HepG2 (cell line): Measurements from ENCODE around the gene UBQLN1. TPM values are rescaled to one million over a fixed set of nuclear protein-coding genes. Genes with fewer than 3 reads are reported as not detected.
A peak's percentile ranks its signal among the peaks of the same experiment; 100 is the strongest.

ENCODE experiments used
- ATF4 ChIP-seq, 2 experiments: fragments of 450-650 bp in 1 of 2; sonication (generic) in 1 of 2; formaldehyde crosslinking; IDR thresholded peaks; 2 replicates each; pipeline versions ENCODE4 v1.5.0 to v1.8.0; 2020 to 2022; ENCODE audit warnings: mild to moderate bottlenecking in 1 of 2, missing genetic modification reagents in 1 of 2
- ATM ChIP-seq: fragments of 450-650 bp; IDR thresholded peaks from 2 replicates; pipeline ENCODE4 v1.7.1; 2017; ENCODE audit warnings: mild to moderate bottlenecking, borderline replicate concordance
- FOXJ3 ChIP-seq: sonication (generic); formaldehyde crosslinking; IDR thresholded peaks from 2 replicates; pipeline ENCODE4 v1.4.0; 2020; ENCODE audit warnings: missing genetic modification reagents, mild to moderate bottlenecking, borderline replicate concordance
- FOXO1 ChIP-seq: sonication (generic); formaldehyde crosslinking; IDR thresholded peaks from 2 replicates; pipeline ENCODE4 v1.4.0; 2020; ENCODE audit warnings: missing genetic modification reagents
- MED1 ChIP-seq: sonication (generic); formaldehyde crosslinking; IDR thresholded peaks from 2 replicates; pipeline ENCODE4 v1.4.0; 2020; ENCODE audit warnings: missing genetic modification reagents
- PTBP1 ChIP-seq: fragments of 200-400 bp; formaldehyde crosslinking; IDR thresholded peaks from 2 replicates; pipeline ENCODE4 v1.6.1; 2018; ENCODE audit warnings: low read length, low read depth; ENCODE audit not compliant: poor library complexity, severe bottlenecking
- REST ChIP-seq, 2 experiments: IDR thresholded peaks; 2 replicates each; pipeline ENCODE4 v1.6.1; 2011 to 2012; ENCODE audit warnings: low read length in 2 of 2, borderline replicate concordance in 1 of 2, low read depth in 1 of 2, mild to moderate bottlenecking in 1 of 2, moderate library complexity in 1 of 2
- ZNF12 ChIP-seq: sonication (generic); formaldehyde crosslinking; IDR thresholded peaks from 2 replicates; pipeline ENCODE4 v1.5.0; 2020; ENCODE audit warnings: missing genetic modification reagents
- ZNF652 ChIP-seq: IDR thresholded peaks from 2 replicates; pipeline ENCODE4 v1.6.1; 2016; ENCODE audit warnings: low read depth, borderline replicate concordance
- polyA plus RNA-seq, 8 experiments: library from polyadenylated mRNA; depleted of rRNA in 3 of 8; stranded (reverse) in 7 of 8; unstranded in 1 of 8; fragments of >200 nt; fragmentation: Illumina TruSeq in 4 of 8; extraction: Trizol in 4 of 8; gene quantifications; 2 replicates each; pipeline versions ENCODE4 v1.2.1 to v1.2.3, GENCODE V29; 2011 to 2016; ENCODE audit warnings: low read depth in 4 of 8, missing spikeins in 1 of 8, mixed read lengths in 1 of 8; ENCODE audit not compliant: insufficient read depth in 1 of 8
- total RNA-seq, 5 experiments: library from RNA; depleted of rRNA; stranded (reverse); fragments of >200 nt; fragmentation: Illumina TruSeq; extraction: Trizol; gene quantifications; 2 replicates each; pipeline ENCODE4 v1.2.3, GENCODE V29; 2016; ENCODE audit warnings: low read depth in 1 of 5
- TF ChIP-seq, protein P1 (sequence below): sonication (generic); formaldehyde crosslinking; IDR thresholded peaks from 2 replicates; pipeline ENCODE4 v1.5.0; 2020; ENCODE audit warnings: mild to moderate bottlenecking, missing genetic modification reagents
- TF ChIP-seq, protein P2 (sequence below): IDR thresholded peaks from 2 replicates; pipeline ENCODE4 v1.6.1; 2018; ENCODE audit warnings: missing genetic modification reagents, mild to moderate bottlenecking, missing compliant biosample characterization
- TF ChIP-seq, protein P3 (sequence below): sonication (generic); formaldehyde crosslinking; IDR thresholded peaks from 2 replicates; pipeline ENCODE4 v1.5.1; 2020; ENCODE audit warnings: mild to moderate bottlenecking, missing genetic modification reagents
- TF ChIP-seq, protein P4 (sequence below): IDR thresholded peaks from 2 replicates; pipeline ENCODE4 v1.6.1; 2016; ENCODE audit warnings: mild to moderate bottlenecking, missing biosample characterization, missing genetic modification reagents
- TF ChIP-seq, protein P5 (sequence below): sonication (generic); formaldehyde crosslinking; IDR thresholded peaks from 2 replicates; pipeline ENCODE4 v1.8.1; 2022; ENCODE audit warnings: mild to moderate bottlenecking, missing genetic modification reagents

Gene UBQLN1
- total and polyA plus RNA-seq, 2 of the 13 experiments (the other 11 are each of a cell fraction or from before 2014, with no cell fraction given) = 78.1 to 83.8 TPM

GRCh38 chr9:83707768-83708514, at the start of gene UBQLN1 (continued):
- TF ChIP-seq, protein P1, sequence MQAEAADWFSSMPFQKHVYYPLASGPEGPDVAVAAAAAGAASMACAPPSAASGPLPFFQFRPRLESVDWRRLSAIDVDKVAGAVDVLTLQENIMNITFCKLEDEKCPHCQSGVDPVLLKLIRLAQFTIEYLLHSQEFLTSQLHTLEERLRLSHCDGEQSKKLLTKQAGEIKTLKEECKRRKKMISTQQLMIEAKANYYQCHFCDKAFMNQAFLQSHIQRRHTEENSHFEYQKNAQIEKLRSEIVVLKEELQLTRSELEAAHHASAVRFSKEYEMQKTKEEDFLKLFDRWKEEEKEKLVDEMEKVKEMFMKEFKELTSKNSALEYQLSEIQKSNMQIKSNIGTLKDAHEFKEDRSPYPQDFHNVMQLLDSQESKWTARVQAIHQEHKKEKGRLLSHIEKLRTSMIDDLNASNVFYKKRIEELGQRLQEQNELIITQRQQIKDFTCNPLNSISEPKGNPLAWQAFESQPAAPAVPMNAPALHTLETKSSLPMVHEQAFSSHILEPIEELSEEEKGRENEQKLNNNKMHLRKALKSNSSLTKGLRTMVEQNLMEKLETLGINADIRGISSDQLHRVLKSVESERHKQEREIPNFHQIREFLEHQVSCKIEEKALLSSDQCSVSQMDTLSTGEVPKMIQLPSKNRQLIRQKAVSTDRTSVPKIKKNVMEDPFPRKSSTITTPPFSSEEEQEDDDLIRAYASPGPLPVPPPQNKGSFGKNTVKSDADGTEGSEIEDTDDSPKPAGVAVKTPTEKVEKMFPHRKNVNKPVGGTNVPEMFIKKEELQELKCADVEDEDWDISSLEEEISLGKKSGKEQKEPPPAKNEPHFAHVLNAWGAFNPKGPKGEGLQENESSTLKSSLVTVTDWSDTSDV = no peak; the same call in none of the 2 replicates
- TF ChIP-seq FOXJ3 (no peak), ZNF12 (no peak), ATF4 (CRISPR knock-in tag; IDR thresholded peaks at IDR 0.05) (no peak), REST (IDR thresholded peaks at IDR 0.05; ENCODE audit: borderline replicate concordance in 1 of 2, low read depth in 1 of 2, low read length in 2 of 2) (no peak), PTBP1 (peak; percentile 70), ZNF652 (no peak), ATM (no peak), FOXO1 (peak; percentile 18; the same call in 1 of the 2 replicates), MED1 (CRISPR knock-in tag) (peak; percentile 36; the same call in 1 of the 2 replicates)
- TF ChIP-seq, protein P2, sequence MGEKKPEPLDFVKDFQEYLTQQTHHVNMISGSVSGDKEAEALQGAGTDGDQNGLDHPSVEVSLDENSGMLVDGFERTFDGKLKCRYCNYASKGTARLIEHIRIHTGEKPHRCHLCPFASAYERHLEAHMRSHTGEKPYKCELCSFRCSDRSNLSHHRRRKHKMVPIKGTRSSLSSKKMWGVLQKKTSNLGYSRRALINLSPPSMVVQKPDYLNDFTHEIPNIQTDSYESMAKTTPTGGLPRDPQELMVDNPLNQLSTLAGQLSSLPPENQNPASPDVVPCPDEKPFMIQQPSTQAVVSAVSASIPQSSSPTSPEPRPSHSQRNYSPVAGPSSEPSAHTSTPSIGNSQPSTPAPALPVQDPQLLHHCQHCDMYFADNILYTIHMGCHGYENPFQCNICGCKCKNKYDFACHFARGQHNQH (CRISPR knock-in tag) = peak; percentile 35; the same call in 1 of the 2 replicates
- TF ChIP-seq, protein P3, sequence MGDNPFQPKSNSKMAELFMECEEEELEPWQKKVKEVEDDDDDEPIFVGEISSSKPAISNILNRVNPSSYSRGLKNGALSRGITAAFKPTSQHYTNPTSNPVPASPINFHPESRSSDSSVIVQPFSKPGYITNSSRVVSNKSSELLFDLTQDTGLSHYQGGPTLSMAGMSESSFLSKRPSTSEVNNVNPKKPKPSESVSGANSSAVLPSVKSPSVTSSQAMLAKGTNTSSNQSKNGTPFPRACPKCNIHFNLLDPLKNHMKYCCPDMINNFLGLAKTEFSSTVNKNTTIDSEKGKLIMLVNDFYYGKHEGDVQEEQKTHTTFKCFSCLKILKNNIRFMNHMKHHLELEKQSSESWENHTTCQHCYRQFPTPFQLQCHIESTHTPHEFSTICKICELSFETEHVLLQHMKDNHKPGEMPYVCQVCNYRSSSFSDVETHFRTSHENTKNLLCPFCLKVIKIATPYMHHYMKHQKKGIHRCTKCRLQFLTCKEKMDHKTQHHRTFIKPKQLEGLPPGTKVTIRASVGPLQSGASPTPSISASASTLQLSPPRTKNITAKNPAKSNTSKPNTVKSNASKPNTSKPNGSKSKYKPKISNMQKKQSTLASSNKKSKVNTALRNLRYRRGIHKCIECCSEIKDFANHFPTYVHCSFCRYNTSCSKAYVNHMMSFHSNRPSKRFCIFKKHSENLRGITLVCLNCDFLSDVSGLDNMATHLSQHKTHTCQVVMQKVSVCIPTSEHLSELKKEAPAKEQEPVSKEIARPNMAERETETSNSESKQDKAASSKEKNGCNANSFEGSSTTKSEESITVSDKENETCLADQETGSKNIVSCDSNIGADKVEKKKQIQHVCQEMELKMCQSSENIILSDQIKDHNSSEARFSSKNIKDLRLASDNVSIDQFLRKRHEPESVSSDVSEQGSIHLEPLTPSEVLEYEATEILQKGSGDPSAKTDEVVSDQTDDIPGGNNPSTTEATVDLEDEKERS (CRISPR knock-in tag) = no peak
- TF ChIP-seq, protein P4, sequence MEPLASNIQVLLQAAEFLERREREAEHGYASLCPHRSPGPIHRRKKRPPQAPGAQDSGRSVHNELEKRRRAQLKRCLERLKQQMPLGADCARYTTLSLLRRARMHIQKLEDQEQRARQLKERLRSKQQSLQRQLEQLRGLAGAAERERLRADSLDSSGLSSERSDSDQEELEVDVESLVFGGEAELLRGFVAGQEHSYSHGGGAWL = peak; percentile 39
- TF ChIP-seq, protein P5, sequence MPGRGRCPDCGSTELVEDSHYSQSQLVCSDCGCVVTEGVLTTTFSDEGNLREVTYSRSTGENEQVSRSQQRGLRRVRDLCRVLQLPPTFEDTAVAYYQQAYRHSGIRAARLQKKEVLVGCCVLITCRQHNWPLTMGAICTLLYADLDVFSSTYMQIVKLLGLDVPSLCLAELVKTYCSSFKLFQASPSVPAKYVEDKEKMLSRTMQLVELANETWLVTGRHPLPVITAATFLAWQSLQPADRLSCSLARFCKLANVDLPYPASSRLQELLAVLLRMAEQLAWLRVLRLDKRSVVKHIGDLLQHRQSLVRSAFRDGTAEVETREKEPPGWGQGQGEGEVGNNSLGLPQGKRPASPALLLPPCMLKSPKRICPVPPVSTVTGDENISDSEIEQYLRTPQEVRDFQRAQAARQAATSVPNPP = no peak; the same call in none of the 2 replicates
